Metanephros (tissue), 1 donor: ENCODE data around the gene ESPL1. TPM values are rescaled to one million over a fixed set of nuclear protein-coding genes. Genes with fewer than 3 reads are reported as not detected.

Experiments used
- total RNA-seq: library from RNA; depleted of rRNA; stranded (reverse); fragments of >200 nt; gene quantifications from one replicate; pipeline ENCODE4 v1.2.3, GENCODE V29; 2014

Gene ESPL1
- 9.9 TPM for total RNA-seq

GRCh38 chr12:53267999-53268629 lies at the start of gene ESPL1:
Gene ESPL1, plus strand, starts transcription at chr12:53268299. Its CDS starts 468 bp downstream, at chr12:53268767.

GRCh38 chr12:53231921-53232645 lies 36.0 kb upstream of the ESPL1 start, which contains the start of gene RARG:
Gene RARG, minus strand, starts transcription at chr12:53232209. Its CDS starts 4,664 bp downstream, at chr12:53227545.

GRCh38 chr12:53295070-53295890 lies 27.2 kb downstream of the ESPL1 start, which contains the start of gene PFDN5:
Gene PFDN5, plus strand, starts transcription at chr12:53295542. Its CDS starts 26 bp downstream, at chr12:53295568.

GRCh38 chr12:53299454-53300180 lies 31.5 kb downstream of the ESPL1 start, which contains the start of gene MYG1:
Gene MYG1, plus strand, starts transcription at chr12:53299695. Its CDS starts 43 bp downstream, at chr12:53299738.

GRCh38 chr12:53336181-53336681 lies 68.1 kb downstream of the ESPL1 start, which contains the start of gene SP7:
Gene SP7, minus strand, starts transcription at chr12:53336354. Its CDS starts 708 bp downstream, at chr12:53335646.

Other genes starting within 250 kb of the ESPL1 start
- 106 TPM for gene TNS2, start 218.2 kb upstream of the ESPL1 start, total RNA-seq
- gene SPRYD3, start 188.9 kb upstream of the ESPL1 start, total RNA-seq, result 15.9 TPM
- 32.1 TPM for gene IGFBP6, start 170.6 kb upstream of the ESPL1 start, total RNA-seq
- gene SOAT2, start 164.8 kb upstream of the ESPL1 start, total RNA-seq, result 0.41 TPM
- gene ZNF740, start 87.6 kb upstream of the ESPL1 start, total RNA-seq, result 27.2 TPM
- 74.5 TPM for gene CSAD, start 87.4 kb upstream of the ESPL1 start, total RNA-seq
- 3.7 TPM for gene ITGB7, start 61.0 kb upstream of the ESPL1 start, total RNA-seq
- 38.4 TPM for gene RARG, start 36.1 kb upstream of the ESPL1 start, total RNA-seq
- 462 TPM for gene PFDN5, start 27.2 kb downstream of the ESPL1 start, total RNA-seq
- gene MYG1, start 31.4 kb downstream of the ESPL1 start, total RNA-seq, result 36.9 TPM
- 57.4 TPM for gene AAAS, start 53.3 kb downstream of the ESPL1 start, total RNA-seq
- gene SP7, start 68.1 kb downstream of the ESPL1 start, total RNA-seq, result 0.23 TPM
- 67.6 TPM for gene SP1, start 111.9 kb downstream of the ESPL1 start, total RNA-seq
- 0.47 TPM for gene AMHR2, start 155.6 kb downstream of the ESPL1 start, total RNA-seq
- gene PRR13, start 173.4 kb downstream of the ESPL1 start, total RNA-seq, result 44.8 TPM
- gene PCBP2, start 183.8 kb downstream of the ESPL1 start, total RNA-seq, result 505 TPM
- 18.1 TPM for gene MAP3K12, start 231.2 kb downstream of the ESPL1 start, total RNA-seq
- gene TARBP2, start 233.0 kb downstream of the ESPL1 start, total RNA-seq, result 32.9 TPM
- not detected for gene NPFF, start 239.2 kb downstream of the ESPL1 start, total RNA-seq